ENCODE results near the gene TPPP2. TPM values are rescaled to one million over a fixed set of nuclear protein-coding genes. Genes with fewer than 3 reads are reported as not detected.

The TPPP2 gene
- total and polyA plus RNA-seq, 7 donors = 0.90 to 3.2 (median 2.1) TPM; not detected in 1

GRCh38 chr14:21068521-21069387 lies 38.7 kb downstream of the TPPP2 start:
- 2 to 9% (median 3%) methylated on average over 44 to 45 of the region's 45 CpGs for WGBS, 3 donors
- Histone ChIP-seq H3K27me3 (ENCODE audit: insufficient read depth in 3 of 3, low read length in 2 of 3) (no peaks in the 10 kb centered on the region), H3K27ac (peak overlapping the region; percentile 46), H3K4me1 (peaks cover 18% of the 10 kb centered on the region), H3K9me3 (no peaks in the 10 kb centered on the region), H3K36me3 (ENCODE audit: insufficient read depth in 1 of 2, low read depth in 1 of 2) (peaks cover 0 to 11% of the 10 kb centered on the region in 2 donors), H3K4me3 (peak overlapping the region; percentile 83)
- DNase-seq = peak; percentile 52 to 76
- intact Hi-C loops (cut with DNase I) = loop anchor here in 1 of 2 donors (5.0 kb wide), 1 partner anchor 34 kb away; the partner anchor contains the start of gene TMEM253
- TF ChIP-seq, protein P1, sequence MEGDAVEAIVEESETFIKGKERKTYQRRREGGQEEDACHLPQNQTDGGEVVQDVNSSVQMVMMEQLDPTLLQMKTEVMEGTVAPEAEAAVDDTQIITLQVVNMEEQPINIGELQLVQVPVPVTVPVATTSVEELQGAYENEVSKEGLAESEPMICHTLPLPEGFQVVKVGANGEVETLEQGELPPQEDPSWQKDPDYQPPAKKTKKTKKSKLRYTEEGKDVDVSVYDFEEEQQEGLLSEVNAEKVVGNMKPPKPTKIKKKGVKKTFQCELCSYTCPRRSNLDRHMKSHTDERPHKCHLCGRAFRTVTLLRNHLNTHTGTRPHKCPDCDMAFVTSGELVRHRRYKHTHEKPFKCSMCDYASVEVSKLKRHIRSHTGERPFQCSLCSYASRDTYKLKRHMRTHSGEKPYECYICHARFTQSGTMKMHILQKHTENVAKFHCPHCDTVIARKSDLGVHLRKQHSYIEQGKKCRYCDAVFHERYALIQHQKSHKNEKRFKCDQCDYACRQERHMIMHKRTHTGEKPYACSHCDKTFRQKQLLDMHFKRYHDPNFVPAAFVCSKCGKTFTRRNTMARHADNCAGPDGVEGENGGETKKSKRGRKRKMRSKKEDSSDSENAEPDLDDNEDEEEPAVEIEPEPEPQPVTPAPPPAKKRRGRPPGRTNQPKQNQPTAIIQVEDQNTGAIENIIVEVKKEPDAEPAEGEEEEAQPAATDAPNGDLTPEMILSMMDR (IDR thresholded peaks at IDR 0.05) = peak; percentile 71
- ATAC-seq = peak; percentile 49 to 73 (median 58)

- Histone ChIP-seq H3K9me3 (no peaks in the 10 kb centered on the region), H3K27ac (peak overlapping the region; percentile 84), H3K4me3 (peak overlapping the region; percentile 83), H3K27me3 (ENCODE audit: insufficient read depth in 3 of 3, low read length in 2 of 3) (no peaks in the 10 kb centered on the region), H3K36me3 (ENCODE audit: insufficient read depth in 1 of 2, low read depth in 1 of 2) (peaks cover 0 to 18% of the 10 kb centered on the region in 2 donors), H3K4me1 (peaks cover 18% of the 10 kb centered on the region)
- TF ChIP-seq, protein P1 (IDR thresholded peaks at IDR 0.05) = no peak
- 1 to 7% (median 1%) methylated on average over 37 to 40 of the region's 40 CpGs for WGBS, 3 donors
- intact Hi-C loops (cut with DNase I) = loop anchor here (1.0 to 5.0 kb wide), 2 partner anchors 33 to 35 kb away; partner anchors contain the start of gene TMEM253 (in 1 of the 2)
- peak in 1 of 2 donors; percentile 47 for DNase-seq
- ATAC-seq = peak in 2 of 4 donors; percentile 10 to 34
Measured at GRCh38 chr14:21069388-21070082, 39.5 kb downstream of the TPPP2 start.

DNA sequence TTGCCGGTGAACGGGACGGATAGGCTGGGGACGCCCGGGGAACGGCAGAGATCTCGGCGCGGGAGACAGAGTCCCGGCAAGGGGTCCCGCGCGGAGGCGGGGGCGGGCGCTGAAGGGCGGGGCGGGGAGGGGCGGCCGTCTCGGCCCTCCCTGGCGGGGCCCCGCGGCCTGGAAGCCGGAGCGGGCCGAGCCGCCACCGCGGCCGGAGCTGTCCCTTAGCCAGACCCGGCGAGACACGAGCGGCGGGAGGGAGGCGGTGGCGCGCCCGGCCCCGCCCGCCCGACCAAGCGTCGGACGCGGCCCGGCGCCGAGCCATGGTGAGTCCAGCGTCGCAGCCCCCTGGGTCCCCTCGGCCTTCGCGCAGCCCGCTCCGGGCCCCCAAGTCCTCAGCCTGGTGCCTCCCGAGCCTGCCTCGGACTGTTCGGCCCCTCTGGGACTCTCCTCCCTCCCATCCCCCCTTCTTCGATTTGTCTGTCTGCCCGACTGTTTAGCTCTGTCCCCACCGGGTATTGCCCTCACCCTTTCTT lies 40.1 kb downstream of the TPPP2 start, which contains the start of gene ARHGEF40:
ARHGEF40 (plus strand) TSS at position 222 of the 527 bp plus-strand sequence; CDS start at position 315, 93 bp downstream.
- intact Hi-C loops (cut with DNase I) = loop anchor here in 1 of 2 donors (1.0 kb wide), 1 partner anchor 34 kb away; no protein-coding TSS in a partner anchor
- peak within 1 kb of the TSS; percentile 84 for H3K27ac ChIP-seq
- peak within 1 kb of the TSS; percentile 83 for H3K4me3 ChIP-seq
- no peaks in the 10 kb centered on the region for H3K27me3 ChIP-seq (ENCODE audit: insufficient read depth in 3 of 3, low read length in 2 of 3)
- TF ChIP-seq, protein P1 (IDR thresholded peaks at IDR 0.05) = no peak
- H3K36me3 ChIP-seq (ENCODE audit: insufficient read depth in 1 of 2, low read depth in 1 of 2) = peaks cover 0 to 24% of the 10 kb centered on the region in 2 donors
- ATAC-seq = peak; percentile 77 to 85 (median 82)
- H3K4me1 ChIP-seq = peaks cover 18% of the 10 kb centered on the region
- 0% methylated on average over 22 to 63 of the region's 63 CpGs for WGBS, 3 donors
- no peaks in the 10 kb centered on the region for H3K9me3 ChIP-seq
- peak; percentile 75 to 86 for DNase-seq

GRCh38 chr14:21070610-21071224 lies 40.7 kb downstream of the TPPP2 start:
- TF ChIP-seq, protein P1 (IDR thresholded peaks at IDR 0.05) = no peak
- no peaks in the 10 kb centered on the region for H3K27me3 ChIP-seq (ENCODE audit: insufficient read depth in 3 of 3, low read length in 2 of 3)
- DNase-seq (peak; percentile 44 to 66), ATAC-seq (peak; percentile 12 to 41 (median 38))
- intact Hi-C loops (cut with DNase I) = loop anchor here in 1 of 2 donors (1.0 kb wide), 1 partner anchor 34 kb away; no protein-coding TSS in a partner anchor
- no peaks in the 10 kb centered on the region for H3K9me3 ChIP-seq
- 0 to 1% (median 1%) methylated on average over 22 to 23 of the region's 23 CpGs for WGBS, 3 donors
- peak overlapping the region; percentile 83 for H3K4me3 ChIP-seq
- H3K36me3 ChIP-seq (ENCODE audit: insufficient read depth in 1 of 2, low read depth in 1 of 2) = peaks cover under 1 to 30% of the 10 kb centered on the region in 2 donors
- peak overlapping the region; percentile 84 for H3K27ac ChIP-seq
- peaks cover 18% of the 10 kb centered on the region for H3K4me1 ChIP-seq
